H1 (cell line): ENCODE data around the gene IRF9. TPM values are rescaled to one million over a fixed set of nuclear protein-coding genes. Genes with fewer than 3 reads are reported as not detected.
"Not testable (repeated sequence)": the region's sequence is repeated elsewhere in the genome, so short reads cannot be mapped to it uniquely, and the experiment has no call there.

Source experiments
- CTCF ChIA-PET: fragments of 300-600 bp; sonication (Branson Sonifier 250); formaldehyde crosslinking; loops from one replicate; lab custom pipeline; 2021; ENCODE audit not compliant: partially characterized antibody; lab: Charles Lee
- POLR2A ChIA-PET: fragments of 300-600 bp; sonication (Branson Sonifier 250); formaldehyde crosslinking; loops from one replicate; lab custom pipeline; 2021; ENCODE audit warnings: inconsistent platforms; ENCODE audit not compliant: partially characterized antibody; lab: Charles Lee
- DNase-seq, 2 experiments: peaks; one replicate each; pipeline versions ENCODE4 v3.0.0 to v3.0.0-alpha.2; 2010 to 2022; ENCODE audit warnings: low spot score in 2 of 2, low read depth in 1 of 2, mixed read lengths in 1 of 2
- FAIRE-seq: peaks from 2 replicates; lab custom pipeline; 2011; peaks lifted over from hg19 to GRCh38; lab: Jason Lieb, UNC
- H2AFZ ChIP-seq: 2 replicates; pipeline ENCODE4 v1.8.1; 2012; ENCODE audit warnings: low read length, inconsistent platforms
- H2AK5ac ChIP-seq: 2 replicates; pipeline ENCODE4 v1.6.1; 2013; ENCODE audit warnings: low read depth, low read length
- H2BK120ac ChIP-seq: replicated peaks from 2 replicates; pipeline ENCODE3; 2013; ENCODE audit warnings: low read depth, low read length, inconsistent platforms
- H2BK12ac ChIP-seq: 2 replicates; pipeline ENCODE4 v1.6.1; 2013; ENCODE audit warnings: low read depth, low read length
- H2BK15ac ChIP-seq: 2 replicates; pipeline ENCODE4 v1.6.1; 2013; ENCODE audit warnings: low read length
- H2BK20ac ChIP-seq: 2 replicates; pipeline ENCODE4 v1.6.1; 2013; ENCODE audit warnings: low read length
- H2BK5ac ChIP-seq: 2 replicates; pipeline ENCODE4 v1.6.1; 2013; ENCODE audit warnings: low read depth, low read length
- H3K14ac ChIP-seq: 2 replicates; pipeline ENCODE4 v1.6.1; 2013; ENCODE audit warnings: inconsistent platforms; ENCODE audit not compliant: insufficient read length
- H3K18ac ChIP-seq: 2 replicates; pipeline ENCODE4 v1.6.1; 2013; ENCODE audit warnings: low read length; ENCODE audit errors: extremely low read depth
- H3K23ac ChIP-seq: 2 replicates; pipeline ENCODE4 v1.6.1; 2013; ENCODE audit warnings: inconsistent platforms; ENCODE audit not compliant: insufficient read length
- H3K23me2 ChIP-seq: 2 replicates; pipeline ENCODE4 v1.6.1; 2013; ENCODE audit warnings: low read depth, low read length
- H3K27ac ChIP-seq: 2 replicates; pipeline ENCODE4 v1.6.1; 2011; ENCODE audit warnings: low read depth, low read length, inconsistent platforms
- H3K27me3 ChIP-seq, 4 experiments: replicated peaks in 1 of 4; 1 replicate in 1 of 4; 2 replicates in 3 of 4; pipeline versions ENCODE4 v1.6.1 to v1.8.1; 2011 to 2013; ENCODE audit warnings: low read length in 3 of 4, mild to moderate bottlenecking in 3 of 4, inconsistent platforms in 2 of 4, mixed read lengths in 2 of 4, moderate library complexity in 1 of 4; ENCODE audit not compliant: control insufficient read depth in 3 of 4, insufficient read depth in 3 of 4; ENCODE audit errors: extremely low read depth in 1 of 4
- H3K36me3 ChIP-seq, 4 experiments: 2 replicates each; pipeline versions ENCODE4 v1.6.1 to v1.8.1; 2011 to 2013; ENCODE audit warnings: mild to moderate bottlenecking in 4 of 4, low read length in 3 of 4, moderate library complexity in 2 of 4, control low read depth in 1 of 4, inconsistent platforms in 1 of 4; ENCODE audit not compliant: insufficient read depth in 4 of 4, control insufficient read depth in 2 of 4
- H3K4ac ChIP-seq: replicated peaks from 2 replicates; pipeline ENCODE3; 2013; ENCODE audit warnings: low read length, low read depth, mixed read lengths, inconsistent platforms; ENCODE audit not compliant: insufficient read length
- H3K4me1 ChIP-seq, 4 experiments: replicated peaks in 1 of 4; 1 replicate in 1 of 4; 2 replicates in 3 of 4; pipeline versions ENCODE4 v1.6.1 to v1.8.1; 2011 to 2013; ENCODE audit warnings: low read length in 3 of 4, inconsistent platforms in 2 of 4, mixed read lengths in 1 of 4; ENCODE audit not compliant: insufficient read depth in 4 of 4, control insufficient read depth in 3 of 4
- H3K4me2 ChIP-seq, 2 experiments: 2 replicates each; pipeline versions ENCODE4 v1.6.1 to v1.8.1; 2011 to 2013; ENCODE audit warnings: low read depth in 2 of 2, low read length in 2 of 2, control low read depth in 1 of 2, inconsistent platforms in 1 of 2, mild to moderate bottlenecking in 1 of 2; ENCODE audit not compliant: insufficient read depth in 1 of 2
- H3K4me3 ChIP-seq, 4 experiments: fragments of 200-600, 300-600 bp in 1 of 4; sonication (generic), shearing (Covaris generic), sonication (Bioruptor Twin) in 1 of 4; 2 replicates each; pipeline versions ENCODE4 v1.5.1 to v1.8.1; 2011 to 2016; ENCODE audit warnings: low read length in 4 of 4, low read depth in 3 of 4, control low read depth in 2 of 4, inconsistent platforms in 2 of 4, mild to moderate bottlenecking in 2 of 4, mixed read lengths in 1 of 4, moderate library complexity in 1 of 4; ENCODE audit not compliant: insufficient read depth in 2 of 4; ENCODE audit errors: extremely low read depth in 1 of 4
- H3K56ac ChIP-seq: replicated peaks from 2 replicates; pipeline ENCODE3; 2013; ENCODE audit warnings: low read depth, mild to moderate bottlenecking, mixed read lengths, low read length, inconsistent platforms; ENCODE audit not compliant: insufficient read length
- H3K79me1 ChIP-seq: 2 replicates; pipeline ENCODE4 v1.6.1; 2013; ENCODE audit warnings: low read depth, low read length, control low read depth
- H3K79me2 ChIP-seq, 2 experiments: 2 replicates each; pipeline versions ENCODE4 v1.6.1 to v1.8.1; 2012 to 2013; ENCODE audit warnings: low read length in 2 of 2, mild to moderate bottlenecking in 2 of 2, inconsistent platforms in 1 of 2; ENCODE audit not compliant: insufficient read depth in 2 of 2, control insufficient read depth in 1 of 2
- H3K9ac ChIP-seq, 4 experiments: replicated peaks in 1 of 4; 1 replicate in 1 of 4; 2 replicates in 3 of 4; pipeline versions ENCODE4 v1.6.1 to v1.8.1; 2011 to 2013; ENCODE audit warnings: low read depth in 3 of 4, low read length in 3 of 4, control low read depth in 2 of 4, mild to moderate bottlenecking in 2 of 4, moderate library complexity in 2 of 4, inconsistent platforms in 1 of 4; ENCODE audit errors: extremely low read depth in 1 of 4
- H3K9me3 ChIP-seq, 2 experiments: 2 replicates each; pipeline versions ENCODE4 v1.6.1 to v1.8.1; 2012 to 2013; ENCODE audit warnings: mild to moderate bottlenecking in 2 of 2, moderate library complexity in 2 of 2, control low read depth in 1 of 2, inconsistent platforms in 1 of 2, low read depth in 1 of 2, low read length in 1 of 2, mixed read lengths in 1 of 2; ENCODE audit not compliant: insufficient read depth in 2 of 2
- H4K20me1 ChIP-seq, 2 experiments: replicated peaks in 1 of 2; 2 replicates each; pipeline versions ENCODE3 to v1.8.1; 2011 to 2013; ENCODE audit warnings: inconsistent platforms in 2 of 2, low read length in 2 of 2, mild to moderate bottlenecking in 1 of 2; ENCODE audit not compliant: insufficient read depth in 2 of 2, control insufficient read depth in 1 of 2
- H4K5ac ChIP-seq: 2 replicates; pipeline ENCODE4 v1.6.1; 2013; ENCODE audit warnings: low read length, low read depth, mixed read lengths, inconsistent platforms; ENCODE audit not compliant: insufficient read length
- H4K8ac ChIP-seq: 2 replicates; pipeline ENCODE4 v1.8.0; 2013; ENCODE audit warnings: mild to moderate bottlenecking, moderate library complexity, low read length, inconsistent platforms; ENCODE audit not compliant: insufficient read depth; ENCODE audit errors: extremely low read depth
- H4K91ac ChIP-seq: replicated peaks from 2 replicates; pipeline ENCODE3; 2013; ENCODE audit warnings: low read length, mixed read lengths, inconsistent platforms; ENCODE audit not compliant: insufficient read length
- WGBS, 2 experiments: shearing (Covaris generic) in 1 of 2; methylation state at CpG; one replicate each; pipeline versions ENCODE4 v1.1.6 to v1.1.7; 2013 to 2015; ENCODE audit warnings: low lambda C conversion rate in 2 of 2, mixed read lengths in 2 of 2, inconsistent platforms in 1 of 2, low coverage in 1 of 2, missing lambda C conversion rate in 1 of 2; ENCODE audit not compliant: insufficient replicate concordance in 2 of 2, insufficient coverage in 1 of 2, insufficient read length in 1 of 2; ENCODE audit errors: extremely low coverage in 1 of 2, missing lambda C conversion rate in 1 of 2; 5-methylcytosine and 5-hydroxymethylcytosine counted together
- polyA plus RNA-seq, 7 experiments: library from polyadenylated mRNA; depleted of rRNA in 3 of 7; stranded (reverse) in 5 of 7; unstranded in 2 of 7; fragments of >200 nt in 5 of 7; fragments of 200-250 nt in 2 of 7; gene quantifications; 1 replicate in 5 of 7; 2 replicates in 1 of 7; 4 replicates in 1 of 7; pipeline versions ENCODE4 v1.2.1 to v1.2.3, GENCODE V29; 2011 to 2013; ENCODE audit warnings: missing spikeins in 2 of 7, mixed read lengths in 2 of 7
- total RNA-seq: library from RNA; stranded (reverse); fragmentation: NEBNext Ultra II Directional; extraction: Animal tissue kit (Norgen Biotek cat#: 25700); gene quantifications from 2 replicates; pipeline ENCODE4 v1.2.1, GENCODE V29; 2021

The IRF9 gene
- total and polyA plus RNA-seq, 2 of the 8 experiments (the other 6 are each of a cell fraction or from before 2014, with no cell fraction given) = 11.4 to 13.2 TPM

- H3K4me1 ChIP-seq, H3K79me2 ChIP-seq, H2AFZ ChIP-seq, FAIRE-seq, H3K18ac ChIP-seq, H2BK20ac ChIP-seq, H4K8ac ChIP-seq, H3K23ac ChIP-seq, H3K23me2 ChIP-seq, H3K14ac ChIP-seq, H3K79me1 ChIP-seq, H4K20me1 ChIP-seq, H3K27me3 ChIP-seq, H3K9me3 ChIP-seq, DNase-seq, H2BK15ac ChIP-seq, H3K56ac ChIP-seq, H4K91ac ChIP-seq: not testable (repeated sequence)
- Histone ChIP-seq H2BK120ac (peak overlapping the region; percentile 86), H3K4me3 (peak overlapping the region in 1 of 4 experiments; percentile 36; a peak in 2 of 8 replicates), H3K27ac (peak overlapping the region; percentile 63; the same call in 1 of the 2 replicates), H2BK12ac (peak overlapping the region; percentile 88; the same call in 1 of the 2 replicates), H2AK5ac (0 out of 2 replicates have a peak overlapping the region, but pooled peaks have one; percentile 33), H3K9ac (peak overlapping the region in 1 of 4 experiments; percentile 32; a peak in 1 of 7 replicates), H4K5ac (peak overlapping the region; percentile 50), H3K4me2 (peak overlapping the region; percentile 45 to 48; a peak in 2 of 4 replicates), H2BK5ac (peak overlapping the region; percentile 89; the same call in 1 of the 2 replicates), H3K4ac (peak overlapping the region; percentile 74), H3K36me3 (peaks cover 9 to 39% (median 25%) of the 10 kb centered on the region in 4 experiments; a peak in 7 of 8 replicates)
- 88% methylated on average over 16 of the region's 16 CpGs; no CpG with 5 or more reads in 1 of the 2 experiments for WGBS, 2 experiments
- ChIA-PET POLR2A (interaction anchor here (0.7 to 5.0 kb wide), 9 partner anchors 8 to 102 kb away, joined by 3 to 24 read pairs (median 6); partner anchors contain the start of genes CHMP4A, IPO4, MDP1 and REC8), CTCF (interaction anchor here (1.0 to 2.3 kb wide), 2 partner anchors 11 to 14 kb away, joined by 3 to 9 read pairs; partner anchors contain the start of gene CHMP4A)
These were observed 42.3 kb downstream of the IRF9 start for GRCh38 chr14:24203249-24203886.
